DOHH2 (cell line): ENCODE data around the gene FADS3.

Source experiments
- H3F3A ChIP-seq: fragments of 200-600 bp; sonication (generic), shearing (Covaris generic); 2 replicates; pipeline ENCODE4 v1.6.0; 2016; ENCODE audit warnings: antibody characterized with exemption, mild to moderate bottlenecking; ENCODE audit not compliant: control insufficient read depth, insufficient read depth
- H3K27ac ChIP-seq: fragments of 200-600 bp; sonication (generic); 2 replicates; pipeline ENCODE4 v1.5.1; 2014; ENCODE audit warnings: low read depth, mild to moderate bottlenecking, low read length, moderate library complexity
- H3K27me3 ChIP-seq: fragments of 200-600 bp; sonication (generic); 2 replicates; pipeline ENCODE4 v1.6.1; 2014; ENCODE audit warnings: mild to moderate bottlenecking, low read length, mixed read lengths; ENCODE audit not compliant: control insufficient read depth
- H3K36me3 ChIP-seq: fragments of 200-600 bp; sonication (generic); 2 replicates; pipeline ENCODE4 v1.6.1; 2014; ENCODE audit warnings: mild to moderate bottlenecking, low read length, moderate library complexity, mixed read lengths; ENCODE audit not compliant: control insufficient read depth
- H3K4me1 ChIP-seq: fragments of 200-600 bp; sonication (generic); 2 replicates; pipeline ENCODE4 v1.6.1; 2014; ENCODE audit warnings: mild to moderate bottlenecking, low read length, mixed read lengths; ENCODE audit not compliant: control insufficient read depth
- H3K4me2 ChIP-seq: fragments of 200-600 bp; sonication (generic); 2 replicates; pipeline ENCODE4 v1.6.0; 2014; ENCODE audit warnings: mild to moderate bottlenecking, low read length, moderate library complexity
- H3K4me3 ChIP-seq: fragments of 200-600 bp; sonication (generic); 2 replicates; pipeline ENCODE4 v1.5.1; 2014; ENCODE audit warnings: mild to moderate bottlenecking, low read length, mixed read lengths
- H3K79me2 ChIP-seq: fragments of 200-600 bp; sonication (generic); 2 replicates; pipeline ENCODE4 v1.6.1; 2014; ENCODE audit warnings: mild to moderate bottlenecking, low read length, mixed read lengths; ENCODE audit not compliant: control insufficient read depth
- H3K9me2 ChIP-seq: fragments of 200-600 bp; sonication (generic); replicated peaks from 2 replicates; pipeline ENCODE4 v1.6.1; 2014; ENCODE audit warnings: mild to moderate bottlenecking, low read length, mixed read lengths; ENCODE audit not compliant: control insufficient read depth
- H3K9me3 ChIP-seq: fragments of 200-600 bp; sonication (generic); 2 replicates; pipeline ENCODE4 v1.6.1; 2014; ENCODE audit warnings: antibody characterized with exemption, low read length, mixed read lengths; ENCODE audit not compliant: control insufficient read depth, insufficient read depth
- H4K20me1 ChIP-seq: fragments of 200-600 bp; sonication (generic); 2 replicates; pipeline ENCODE4 v1.6.0; 2014; ENCODE audit warnings: low read depth, mild to moderate bottlenecking, antibody characterized with exemption, low read length, moderate library complexity; ENCODE audit not compliant: control insufficient read depth, insufficient read depth
- CTCF ChIP-seq: fragments of 200-600 bp; sonication (generic); IDR thresholded peaks from one replicate; pipeline ENCODE4 v1.5.1; 2014; ENCODE audit warnings: antibody characterized with exemption, mild to moderate bottlenecking, low read depth, low read length; ENCODE audit not compliant: poor library complexity, severe bottlenecking
- EZH2phosphoT487 ChIP-seq: fragments of 200-600 bp; sonication (generic); IDR thresholded peaks from 2 replicates; pipeline ENCODE4 v1.6.1; 2017; ENCODE audit warnings: borderline replicate concordance, mild to moderate bottlenecking, antibody characterized with exemption, low read length, moderate library complexity, mixed read lengths

FADS3 gene

GRCh38 chr11:61918938-61919704, 27.8 kb upstream of the FADS3 start:
- no peaks in the 10 kb centered on the region for H3F3A ChIP-seq
- H3K9me2 ChIP-seq = no peaks in the 10 kb centered on the region
- no peaks in the 10 kb centered on the region for H3K9me3 ChIP-seq
- H3K4me2 ChIP-seq = no peak overlapping the region
- no peaks in the 10 kb centered on the region for H3K79me2 ChIP-seq
- H3K27me3 ChIP-seq = peaks cover 18% of the 10 kb centered on the region
- no peaks in the 10 kb centered on the region for H3K36me3 ChIP-seq
- H3K4me3 ChIP-seq = no peak overlapping the region
- H3K4me1 ChIP-seq = no peaks in the 10 kb centered on the region
- H3K27ac ChIP-seq = no peak overlapping the region
- TF ChIP-seq EZH2phosphoT487 (no peak), CTCF (no peak)
- no peaks in the 10 kb centered on the region for H4K20me1 ChIP-seq

GRCh38 chr11:61918251-61918937, 27.0 kb upstream of the FADS3 start:
- no peak for TF ChIP-seq EZH2phosphoT487
- Histone ChIP-seq H3K79me2 (no peaks in the 10 kb centered on the region), H3K4me3 (no peak overlapping the region), H3F3A (no peaks in the 10 kb centered on the region), H3K4me2 (no peak overlapping the region), H3K27me3 (peaks cover 17% of the 10 kb centered on the region), H3K36me3 (no peaks in the 10 kb centered on the region), H3K27ac (no peak overlapping the region), H4K20me1 (no peaks in the 10 kb centered on the region), H3K9me2 (no peaks in the 10 kb centered on the region), H3K9me3 (no peaks in the 10 kb centered on the region), H3K4me1 (no peaks in the 10 kb centered on the region)

- TF ChIP-seq CTCF (no peak), EZH2phosphoT487 (no peak)
- H3K4me2 ChIP-seq = no peak within 1 kb of the TSS
These were observed 26.2 kb upstream of the FADS3 start, which contains the start of gene RAB3IL1 for GRCh38 chr11:61917334-61918109. Gene RAB3IL1, minus strand, starts transcription at chr11:61917566. Its CDS starts 199 bp downstream, at chr11:61917367.

More at GRCh38 chr11:61917334-61918109, 26.2 kb upstream of the FADS3 start, which contains the start of gene RAB3IL1:
- no peaks in the 10 kb centered on the region for H3K4me1 ChIP-seq
- no peaks in the 10 kb centered on the region for H3K9me3 ChIP-seq
- peaks cover 12% of the 10 kb centered on the region; the same call in 1 of the 2 replicates for H3K27me3 ChIP-seq
- no peak within 1 kb of the TSS for H3K27ac ChIP-seq
- H3K4me3 ChIP-seq = no peak within 1 kb of the TSS
- H4K20me1 ChIP-seq = no peaks in the 10 kb centered on the region
- H3K79me2 ChIP-seq = no peaks in the 10 kb centered on the region
- H3K9me2 ChIP-seq = no peaks in the 10 kb centered on the region
- no peaks in the 10 kb centered on the region for H3F3A ChIP-seq
- H3K36me3 ChIP-seq = no peaks in the 10 kb centered on the region
